Measurements from ENCODE around the gene LCE1C.
A peak's percentile ranks its signal among the peaks of the same experiment; 100 is the strongest.

Gene LCE1C

GRCh38 chr1:152777510-152778137 is 28.8 kb downstream of the LCE1C start:
- no peak for TF ChIP-seq GATA1 (IDR thresholded peaks at IDR 0.05; ENCODE audit: low read depth, low read length)
- no peak for TF ChIP-seq POLR2A (IDR thresholded peaks at IDR 0.05; ENCODE audit: low read length)
- peak; percentile 6 to 34 for DNase-seq

- no peak for TF ChIP-seq POLR2A (IDR thresholded peaks at IDR 0.05; ENCODE audit: low read length)
- no peak for TF ChIP-seq GATA1 (IDR thresholded peaks at IDR 0.05; ENCODE audit: low read depth, low read length)
- DNase-seq: no peak
These were observed 30.1 kb downstream of the LCE1C start for GRCh38 chr1:152776361-152776760.

- TF ChIP-seq GATA1 (IDR thresholded peaks at IDR 0.05; ENCODE audit: low read depth, low read length): no peak
- TF ChIP-seq POLR2A (IDR thresholded peaks at IDR 0.05; ENCODE audit: low read length): no peak
- no peak for DNase-seq
These were observed 31.6 kb downstream of the LCE1C start, which contains the start of gene LCE1F for GRCh38 chr1:152774875-152775274. TSS of gene LCE1F (plus strand) at chr1:152775140. CDS start at chr1:152776372, 1,232 bp downstream.

- no peak for DNase-seq
- TF ChIP-seq POLR2A (IDR thresholded peaks at IDR 0.05; ENCODE audit: low read length) (no peak), GATA1 (IDR thresholded peaks at IDR 0.05; ENCODE audit: low read depth, low read length) (no peak)
These were observed 36.0 kb downstream of the LCE1C start for GRCh38 chr1:152770411-152770810.

DNA sequence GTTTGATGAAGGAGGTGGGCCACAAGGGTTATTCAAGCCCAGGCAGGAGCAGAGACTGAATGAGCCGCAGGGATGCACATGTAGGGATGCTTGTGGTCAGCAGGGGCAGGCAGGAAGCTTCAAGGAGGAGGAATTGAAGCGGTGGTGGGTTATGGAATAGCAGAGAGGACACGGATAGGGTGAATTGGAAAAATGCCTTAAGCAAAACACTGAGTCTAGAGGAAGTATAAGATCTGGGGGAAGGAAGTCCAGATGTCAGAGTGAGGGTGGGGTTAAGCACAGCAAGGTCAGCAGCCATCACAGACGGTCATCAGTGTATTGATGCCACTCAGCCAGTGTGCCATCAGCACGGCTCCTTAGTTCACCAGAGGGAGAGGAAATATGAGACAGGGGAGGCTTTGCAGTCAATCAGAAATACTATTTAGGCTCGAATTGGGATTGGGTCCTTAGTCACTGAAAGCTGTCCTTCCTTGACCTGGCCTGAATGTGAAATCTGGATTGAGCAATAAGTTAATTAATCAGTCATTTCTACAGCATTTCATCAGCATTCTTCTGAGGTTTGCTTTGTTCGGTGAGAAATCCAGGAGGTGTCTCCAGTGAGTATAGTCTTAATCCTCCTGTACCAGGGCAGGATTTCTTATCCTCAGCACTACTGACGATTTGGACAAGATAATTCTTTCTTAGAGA is 37.5 kb downstream of the LCE1C start:
- TF ChIP-seq POLR2A (IDR thresholded peaks at IDR 0.05; ENCODE audit: low read length) (no peak), GATA1 (IDR thresholded peaks at IDR 0.05; ENCODE audit: low read depth, low read length) (no peak)
- no peak for DNase-seq

DNA sequence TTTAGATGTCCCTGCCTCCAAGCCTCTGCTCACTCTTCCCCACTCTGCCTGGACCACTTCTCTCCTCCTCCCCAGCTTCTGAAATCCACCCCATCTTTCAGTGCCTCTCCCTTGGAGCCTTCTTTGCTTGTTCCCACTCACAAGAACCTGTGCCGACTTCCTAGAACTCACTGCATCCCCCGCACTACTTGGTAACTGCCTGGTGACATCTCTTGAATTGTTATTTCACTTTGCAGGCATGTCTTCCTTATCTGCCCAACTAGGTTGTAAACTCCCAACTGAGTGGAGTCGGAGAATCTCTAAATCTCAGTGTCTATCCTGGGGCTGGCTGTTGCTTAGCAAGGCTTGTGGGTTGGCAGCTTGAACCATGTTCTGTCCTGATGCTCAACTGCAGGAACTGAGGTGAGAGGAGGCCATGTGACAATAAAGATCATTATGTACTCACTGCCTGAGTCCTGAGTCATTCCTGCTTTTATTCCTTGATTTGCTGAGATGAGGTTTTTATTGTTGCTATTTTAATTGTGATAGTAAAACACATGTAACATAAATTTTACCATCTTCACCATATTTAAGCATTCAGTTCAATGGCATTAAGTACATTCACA is 44.7 kb downstream of the LCE1C start:
- TF ChIP-seq POLR2A (IDR thresholded peaks at IDR 0.05; ENCODE audit: low read length) (no peak), GATA1 (IDR thresholded peaks at IDR 0.05; ENCODE audit: low read depth, low read length) (no peak)
- no peak for DNase-seq

DNA sequence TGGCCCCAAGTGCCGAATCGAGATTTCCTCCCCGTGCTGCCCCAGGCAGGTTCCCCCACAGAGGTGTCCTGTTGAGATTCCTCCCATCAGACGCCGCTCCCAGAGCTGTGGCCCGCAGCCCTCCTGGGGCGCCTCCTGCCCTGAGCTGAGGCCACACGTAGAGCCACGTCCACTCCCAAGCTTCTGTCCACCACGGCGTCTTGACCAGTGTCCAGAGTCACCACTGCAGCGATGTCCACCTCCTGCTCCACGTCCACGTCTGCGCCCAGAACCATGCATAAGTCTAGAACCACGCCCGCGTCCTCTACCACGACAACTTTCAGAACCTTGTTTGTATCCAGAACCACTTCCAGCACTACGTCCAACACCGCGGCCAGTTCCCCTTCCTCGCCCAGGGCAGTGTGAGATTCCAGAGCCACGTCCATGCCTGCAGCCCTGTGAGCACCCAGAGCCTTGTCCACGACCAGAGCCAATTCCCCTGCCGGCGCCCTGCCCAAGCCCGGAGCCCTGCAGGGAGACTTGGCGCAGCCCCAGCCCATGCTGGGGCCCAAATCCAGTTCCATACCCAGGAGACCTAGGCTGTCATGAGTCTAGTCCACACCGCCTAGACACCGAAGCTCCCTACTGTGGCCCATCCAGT is 45.8 kb downstream of the LCE1C start:
- TF ChIP-seq POLR2A (IDR thresholded peaks at IDR 0.05; ENCODE audit: low read length): no peak
- TF ChIP-seq GATA1 (IDR thresholded peaks at IDR 0.05; ENCODE audit: low read depth, low read length): no peak
- DNase-seq: no peak

DNA sequence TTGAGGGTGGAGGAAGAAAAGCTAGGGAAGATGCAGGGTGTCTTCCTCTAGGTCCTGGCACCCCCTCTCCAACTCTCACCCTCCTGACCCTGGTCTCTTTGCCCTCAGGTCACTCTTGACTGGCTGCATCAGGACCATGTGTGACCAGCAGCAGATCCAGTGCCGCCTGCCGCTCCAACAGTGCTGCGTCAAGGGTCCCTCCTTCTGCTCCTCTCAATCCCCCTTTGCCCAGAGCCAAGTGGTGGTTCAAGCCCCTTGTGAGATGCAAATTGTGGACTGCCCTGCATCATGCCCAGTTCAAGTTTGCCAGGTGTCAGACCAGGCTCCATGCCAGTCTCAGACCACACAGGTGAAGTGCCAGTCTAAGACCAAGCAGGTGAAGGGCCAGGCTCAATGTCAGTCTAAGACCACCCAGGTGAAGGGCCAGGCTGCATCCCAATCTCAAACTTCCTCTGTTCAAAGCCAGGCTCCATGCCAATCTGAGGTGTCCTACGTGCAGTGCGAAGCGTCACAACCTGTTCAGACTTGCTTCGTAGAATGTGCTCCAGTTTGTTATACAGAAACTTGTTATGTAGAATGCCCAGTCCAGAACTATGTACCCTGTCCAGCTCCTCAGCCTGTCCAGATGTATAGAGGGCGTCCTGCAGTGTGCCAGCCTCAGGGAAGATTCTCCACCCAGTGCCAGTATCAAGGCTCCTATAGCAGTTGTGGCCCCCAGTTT is 46.8 kb downstream of the LCE1C start:
- TF ChIP-seq POLR2A (IDR thresholded peaks at IDR 0.05; ENCODE audit: low read length) (no peak), GATA1 (IDR thresholded peaks at IDR 0.05; ENCODE audit: low read depth, low read length) (no peak)
- DNase-seq: no peak

- TF ChIP-seq GATA1 (IDR thresholded peaks at IDR 0.05; ENCODE audit: low read depth, low read length): no peak
- no peak for TF ChIP-seq POLR2A (IDR thresholded peaks at IDR 0.05; ENCODE audit: low read length)
- DNase-seq: no peak
These were observed 47.8 kb downstream of the LCE1C start for GRCh38 chr1:152758636-152759035.

DNA sequence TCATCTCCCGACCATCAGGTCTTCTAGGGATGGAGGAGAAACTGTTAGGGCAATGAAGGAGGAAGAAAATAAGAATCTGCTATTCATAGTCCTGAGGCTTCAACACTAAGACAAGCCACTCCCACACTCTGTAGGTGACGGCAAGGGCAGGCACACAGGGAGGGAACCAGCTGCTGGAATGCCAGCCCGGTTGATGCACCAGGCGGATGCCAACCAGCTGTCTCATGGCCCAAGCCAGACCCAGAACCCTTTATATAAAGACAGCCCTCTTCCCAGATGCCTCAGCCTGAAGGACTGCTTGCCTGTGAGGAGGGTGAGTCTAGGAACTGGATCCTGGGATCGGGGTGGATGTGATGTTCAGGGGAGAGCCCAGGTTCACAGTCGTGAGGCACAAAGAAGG is 48.7 kb downstream of the LCE1C start, which contains the start of gene KPRP:
Gene KPRP (plus strand): TSS at position 279 of the 400 bp plus-strand sequence. CDS start 1,564 bp downstream, outside the sequence.
- DNase-seq: no peak
- TF ChIP-seq POLR2A (IDR thresholded peaks at IDR 0.05; ENCODE audit: low read length) (no peak), GATA1 (IDR thresholded peaks at IDR 0.05; ENCODE audit: low read depth, low read length) (no peak)

- DNase-seq: no peak
- no peak for TF ChIP-seq GATA1 (IDR thresholded peaks at IDR 0.05; ENCODE audit: low read depth, low read length)
- TF ChIP-seq POLR2A (IDR thresholded peaks at IDR 0.05; ENCODE audit: low read length): no peak
These were observed 49.6 kb downstream of the LCE1C start for GRCh38 chr1:152756872-152757271.
